GM21576 (cell line): ENCODE data around the gene ST6GALNAC1.
"Not testable (repeated sequence)": the region's sequence is repeated elsewhere in the genome, so short reads cannot be mapped to it uniquely, and the experiment has no call there.

Experiments used
- ATAC-seq: cut with Tn5 transposase; IDR thresholded peaks from one replicate; pipeline ENCODE4 v1.9.1; 2021; ENCODE audit warnings: mild to moderate bottlenecking, moderate library complexity; ENCODE audit not compliant: unreplicated experiment

ST6GALNAC1 gene

GRCh38 chr17:76642994-76643393, 563 bp downstream of the ST6GALNAC1 start:
- ATAC-seq = no peak

- ATAC-seq = no peak
Observed at GRCh38 chr17:76642032-76642561, 1.5 kb downstream of the ST6GALNAC1 start.

- ATAC-seq = no peak
Observed at GRCh38 chr17:76641501-76641900, 2.1 kb downstream of the ST6GALNAC1 start.

GRCh38 chr17:76640550-76641380, 2.8 kb downstream of the ST6GALNAC1 start:
- ATAC-seq = no peak

GRCh38 chr17:76638263-76638662, 5.3 kb downstream of the ST6GALNAC1 start:
- ATAC-seq = no peak

- ATAC-seq = not testable (repeated sequence)
Observed at GRCh38 chr17:76636486-76637206, 6.9 kb downstream of the ST6GALNAC1 start.

GRCh38 chr17:76635659-76636360, 7.7 kb downstream of the ST6GALNAC1 start:
- ATAC-seq = no peak

- no peak for ATAC-seq
Observed at GRCh38 chr17:76635039-76635438, 8.5 kb downstream of the ST6GALNAC1 start.

GRCh38 chr17:76633628-76634328, 9.8 kb downstream of the ST6GALNAC1 start:
- no peak for ATAC-seq

- ATAC-seq = no peak
Observed at GRCh38 chr17:76631821-76632565, 11.6 kb downstream of the ST6GALNAC1 start.

GRCh38 chr17:76630151-76630550, 13.4 kb downstream of the ST6GALNAC1 start:
- no peak for ATAC-seq

- ATAC-seq = no peak
Observed at GRCh38 chr17:76627510-76627909, 16.0 kb downstream of the ST6GALNAC1 start.

- no peak for ATAC-seq
Observed at GRCh38 chr17:76626442-76626841, 17.1 kb downstream of the ST6GALNAC1 start.

GRCh38 chr17:76625496-76625895, 18.1 kb downstream of the ST6GALNAC1 start:
- ATAC-seq = no peak

- ATAC-seq = no peak
Observed at GRCh38 chr17:76623271-76624146, 20.0 kb downstream of the ST6GALNAC1 start.

- no peak for ATAC-seq
Observed at GRCh38 chr17:76617838-76618237, 25.7 kb downstream of the ST6GALNAC1 start.

- no peak for ATAC-seq
Observed at GRCh38 chr17:76614912-76615617, 28.5 kb downstream of the ST6GALNAC1 start.

- not testable (repeated sequence) for ATAC-seq
Observed at GRCh38 chr17:76614064-76614759, 29.3 kb downstream of the ST6GALNAC1 start.
